NOMO-1 treated with DMSO at 0.1 percent for 48 hours (cell line): ENCODE measurements around the gene RAP1GDS1.
"Not testable (repeated sequence)": the region's sequence is repeated elsewhere in the genome, so short reads cannot be mapped to it uniquely, and the experiment has no call there.

ENCODE experiments used
- DNase-seq: peaks from one replicate; lab custom pipeline; 2025; ENCODE audit not compliant: unreplicated experiment; lab: John Stamatoyannopoulos, UW

RAP1GDS1 gene

GRCh38 chr4:98423009-98423408, 161.8 kb downstream of the RAP1GDS1 start:
- no peak for DNase-seq

DNA sequence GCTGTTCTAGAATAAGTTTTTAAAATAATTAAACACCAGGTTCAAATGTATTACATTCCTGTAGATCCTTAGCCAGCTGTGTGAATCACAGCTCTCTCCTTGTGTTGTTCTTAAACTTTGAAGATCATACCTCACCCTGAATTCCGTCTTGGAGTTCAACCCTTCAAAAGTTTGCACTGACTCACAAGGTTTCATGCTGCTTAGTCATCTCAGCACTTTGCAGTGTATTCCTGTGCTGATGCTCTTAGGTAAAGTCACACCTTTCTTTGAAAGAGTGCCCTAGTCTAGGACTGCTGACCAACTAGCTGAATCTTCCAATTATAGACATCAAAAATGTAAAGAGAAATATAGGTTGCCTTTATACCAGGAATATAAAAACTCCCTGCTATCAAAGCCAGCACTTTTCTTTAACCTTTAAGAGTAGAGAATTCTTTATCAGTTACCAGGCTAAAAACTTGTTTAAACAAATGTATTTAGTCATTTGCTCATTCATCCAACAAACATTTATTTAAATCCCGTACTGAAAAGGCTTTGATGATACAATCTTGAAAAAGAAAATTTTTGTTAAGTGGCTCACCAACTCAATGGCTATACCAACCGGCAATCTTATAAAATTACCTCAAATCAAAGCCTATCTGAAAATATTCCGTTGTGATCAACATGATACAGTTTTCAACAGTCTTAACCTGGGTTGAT, 169.7 kb downstream of the RAP1GDS1 start:
- no peak for DNase-seq

GRCh38 chr4:98433691-98434090, 172.5 kb downstream of the RAP1GDS1 start:
- DNase-seq, result no peak

- no peak for DNase-seq
Measured at GRCh38 chr4:98434816-98435215, 173.6 kb downstream of the RAP1GDS1 start.

GRCh38 chr4:98444371-98444770, 183.2 kb downstream of the RAP1GDS1 start:
- DNase-seq, result no peak

GRCh38 chr4:98446499-98447375, 185.6 kb downstream of the RAP1GDS1 start:
- peak; percentile 37 for DNase-seq

- no peak for DNase-seq
Measured at GRCh38 chr4:98447648-98448047, 186.5 kb downstream of the RAP1GDS1 start.

GRCh38 chr4:98448908-98449307, 187.7 kb downstream of the RAP1GDS1 start:
- DNase-seq, result no peak

DNA sequence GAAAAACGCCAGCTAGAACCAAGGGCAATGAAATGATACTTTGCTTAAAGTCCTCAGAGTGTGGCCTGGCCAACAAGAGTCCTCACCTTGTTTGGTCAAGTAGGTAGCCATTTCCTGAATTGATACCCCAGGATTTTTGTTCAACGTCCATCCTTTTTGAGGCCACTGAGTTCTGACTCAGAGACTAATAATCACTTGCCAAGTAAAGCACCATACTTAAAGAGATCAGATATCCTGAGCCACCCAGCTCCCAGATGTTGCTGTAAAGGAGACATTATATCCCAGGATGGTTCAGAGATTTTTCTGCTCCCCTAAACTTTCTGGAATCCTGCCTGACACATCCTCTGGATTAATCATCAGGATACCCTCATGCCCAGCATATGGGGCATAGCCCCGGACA, 190.9 kb downstream of the RAP1GDS1 start:
- no peak for DNase-seq

DNA sequence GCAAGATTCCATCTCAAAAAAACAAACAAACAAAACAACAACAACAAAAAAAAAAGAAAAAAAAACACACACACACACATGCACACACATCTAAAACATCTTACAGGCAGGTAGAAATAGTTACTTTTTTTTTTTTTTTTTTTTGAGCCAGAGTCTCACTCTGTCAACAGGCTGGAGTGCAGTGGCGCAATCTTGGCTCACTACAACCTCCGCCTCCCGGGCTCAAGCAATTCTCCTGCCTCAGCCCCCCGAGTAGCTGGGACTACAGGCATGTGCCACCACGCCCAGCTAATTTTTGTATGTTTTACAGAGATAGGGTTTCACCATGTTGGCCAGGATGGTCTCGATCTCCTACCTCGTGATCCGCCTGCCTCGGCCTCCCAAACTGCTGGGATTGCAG, 196.2 kb downstream of the RAP1GDS1 start:
- DNase-seq, result not testable (repeated sequence)

GRCh38 chr4:98461121-98461865, 200.1 kb downstream of the RAP1GDS1 start:
- not testable (repeated sequence) for DNase-seq

GRCh38 chr4:98462487-98462886, 201.3 kb downstream of the RAP1GDS1 start:
- no peak for DNase-seq

GRCh38 chr4:98466868-98467599, 205.8 kb downstream of the RAP1GDS1 start:
- no peak for DNase-seq

GRCh38 chr4:98467627-98468072, 206.5 kb downstream of the RAP1GDS1 start:
- DNase-seq, result peak; percentile 74

GRCh38 chr4:98468709-98469108, 207.5 kb downstream of the RAP1GDS1 start:
- no peak for DNase-seq

DNA sequence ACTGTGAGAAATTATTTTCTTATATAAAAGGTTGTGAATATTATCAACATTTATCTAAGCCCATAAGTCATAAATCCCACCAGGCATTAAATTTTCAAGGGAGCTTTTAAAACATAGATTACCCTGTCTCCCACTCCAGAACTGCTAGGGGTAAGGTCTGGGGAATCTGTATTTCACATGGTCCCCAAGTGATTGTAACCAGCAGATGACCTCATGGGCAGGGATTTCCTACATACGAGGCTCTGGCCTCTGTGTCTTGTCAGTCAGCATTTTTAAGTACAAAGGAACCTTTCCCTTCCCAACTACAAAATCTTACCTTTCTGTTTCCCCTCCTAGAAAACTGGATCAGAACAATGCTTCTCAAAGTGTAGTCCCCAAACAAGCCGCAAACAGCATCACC, 208.6 kb downstream of the RAP1GDS1 start:
- no peak for DNase-seq

GRCh38 chr4:98470366-98470765, 209.2 kb downstream of the RAP1GDS1 start:
- no peak for DNase-seq

DNA sequence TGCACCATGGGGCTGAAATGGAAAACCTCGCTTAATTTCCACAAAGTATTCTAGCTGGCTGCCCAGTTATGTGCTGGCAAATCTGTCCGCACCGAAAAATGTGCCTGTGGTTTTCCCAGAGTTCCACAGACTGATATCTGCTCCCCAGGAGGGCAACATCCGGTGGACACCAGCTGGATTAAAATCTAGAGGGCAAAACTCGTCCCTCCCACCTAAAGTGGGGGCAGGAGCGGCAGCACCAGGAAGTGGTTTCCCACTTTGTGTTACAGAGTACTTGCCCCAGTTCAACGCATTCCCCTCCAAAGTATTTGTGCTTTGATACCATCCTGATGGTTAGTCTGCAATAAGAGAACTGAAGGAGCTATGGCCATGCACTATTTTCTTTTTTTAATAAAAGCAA, 209.6 kb downstream of the RAP1GDS1 start:
- DNase-seq, result no peak

GRCh38 chr4:98473046-98473445, 211.9 kb downstream of the RAP1GDS1 start:
- peak; percentile 26 for DNase-seq

DNA sequence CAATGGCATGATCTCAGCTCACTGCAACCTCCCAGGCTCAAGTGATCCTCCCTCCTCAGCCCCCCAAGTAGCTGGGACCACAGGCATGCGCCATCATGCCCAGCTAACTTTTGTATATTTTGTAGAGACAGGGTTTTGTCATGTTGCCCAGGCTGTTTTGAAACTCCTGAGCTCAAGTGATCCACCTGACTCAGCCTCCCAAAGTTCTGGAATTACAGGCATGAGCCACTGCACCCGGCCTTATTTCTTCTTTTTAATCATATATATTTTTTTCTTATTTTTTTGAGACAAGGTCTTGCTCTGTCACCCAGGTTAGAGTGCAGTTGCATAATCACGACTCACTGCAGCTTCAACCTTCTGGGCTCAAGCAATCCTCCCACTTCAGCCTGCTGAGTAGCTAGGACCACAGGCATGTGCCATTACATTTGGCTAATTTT, 213.2 kb downstream of the RAP1GDS1 start:
- no peak for DNase-seq

GRCh38 chr4:98476891-98477290, 215.7 kb downstream of the RAP1GDS1 start:
- no peak for DNase-seq
